ENCODE measurements around the gene TENM4. TPM values are rescaled to one million over a fixed set of nuclear protein-coding genes. Genes with fewer than 3 reads are reported as not detected.
A peak's percentile ranks its signal among the peaks of the same experiment; 100 is the strongest.

Gene TENM4
- total RNA-seq, 1 donor from 2014 or later, result 2.9 TPM

GRCh38 chr11:78722786-78723185 lies 718.0 kb downstream of the TENM4 start:
- DNase-seq, result no peak

DNA sequence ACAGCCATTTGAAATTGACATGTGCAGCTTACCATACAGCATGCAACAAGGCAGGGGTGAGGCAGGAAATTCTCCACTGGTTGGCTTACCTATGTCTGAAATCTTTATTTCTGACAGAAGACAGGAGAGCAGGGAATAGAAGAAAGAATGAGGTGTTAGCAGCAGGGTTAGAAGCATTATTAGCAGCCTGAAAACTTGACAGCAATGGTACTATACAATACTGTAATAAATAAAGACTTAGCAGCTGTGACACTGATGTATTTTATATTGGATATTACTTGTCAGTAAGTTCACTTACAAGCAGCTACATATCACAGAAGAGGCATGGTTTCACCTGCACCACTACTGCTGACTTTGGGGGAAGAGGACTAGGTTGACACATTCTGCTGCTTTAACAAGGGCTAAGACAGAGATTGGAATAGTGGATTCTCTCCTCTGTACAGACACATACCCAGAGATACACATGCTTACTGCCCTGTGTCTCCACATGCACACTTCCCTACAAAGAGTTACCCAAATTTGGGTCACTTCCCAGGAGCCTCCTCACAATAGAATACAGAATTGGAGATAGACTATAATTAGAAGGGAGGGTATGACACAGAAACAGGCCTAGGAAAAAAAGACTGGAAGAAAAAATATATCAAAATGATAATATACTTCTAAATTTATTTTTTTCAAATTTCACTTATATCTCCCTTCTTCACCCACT lies 720.4 kb downstream of the TENM4 start:
- no peak for DNase-seq

DNA sequence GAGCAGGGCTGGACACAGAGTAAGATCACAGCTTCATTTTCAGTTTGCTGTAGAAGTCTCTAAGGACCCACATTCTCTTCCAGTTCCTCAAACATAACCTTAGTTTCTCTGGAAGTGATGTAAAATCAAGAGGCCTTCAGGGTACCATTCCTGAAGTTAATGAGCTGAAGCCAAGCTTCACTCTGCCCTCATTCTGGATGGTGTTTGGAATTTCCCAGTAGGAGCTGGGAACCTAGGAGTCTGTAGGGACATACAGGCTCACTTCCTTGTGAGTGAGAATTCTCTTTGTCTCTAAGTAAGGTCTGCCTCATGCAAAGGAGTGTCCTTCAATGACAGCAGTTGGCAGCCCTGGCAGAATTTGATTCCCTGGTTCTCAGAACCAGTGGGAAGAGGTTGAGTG lies 723.8 kb downstream of the TENM4 start:
- no peak for DNase-seq

- DNase-seq, result peak; percentile 54
These were observed 725.1 kb downstream of the TENM4 start for GRCh38 chr11:78715639-78716311.

DNA sequence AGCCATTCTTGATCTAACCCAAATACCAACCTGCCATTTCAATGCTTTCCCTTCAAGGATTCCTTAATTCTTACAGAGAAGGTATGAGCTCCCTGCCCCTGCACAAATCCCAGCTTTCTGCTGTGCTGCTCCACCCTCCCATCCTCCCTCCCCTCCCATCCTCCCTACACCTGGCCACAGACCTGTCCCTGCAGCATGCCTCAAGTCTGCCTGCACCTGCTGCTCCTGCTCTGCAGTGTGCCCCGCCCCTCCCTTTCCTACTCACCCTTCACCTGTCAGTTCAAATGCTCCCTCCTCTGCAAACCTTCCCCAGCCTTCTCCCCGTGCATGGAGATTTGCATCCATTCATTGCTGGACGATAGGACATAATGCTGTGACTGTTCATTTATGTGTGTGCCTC lies 726.3 kb downstream of the TENM4 start:
- no peak for DNase-seq

DNA sequence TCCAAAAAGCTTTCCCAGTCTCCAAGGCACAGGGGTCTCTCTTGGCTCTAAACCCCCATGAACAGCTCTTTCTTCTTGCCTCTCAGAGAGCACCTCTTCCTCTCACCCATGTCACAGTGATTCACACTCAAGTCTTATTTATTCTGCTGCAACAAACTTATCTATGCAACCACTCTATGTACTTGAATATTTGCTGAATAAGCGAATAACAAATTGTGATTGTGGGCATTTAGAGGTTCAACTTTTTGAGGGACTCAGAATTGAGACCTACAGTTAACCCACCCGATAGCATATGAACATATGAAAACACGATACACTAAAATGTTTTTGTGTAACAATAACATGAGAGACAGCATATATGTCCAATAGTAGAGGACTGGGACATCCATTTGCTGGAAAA lies 729.1 kb downstream of the TENM4 start:
- no peak for DNase-seq

GRCh38 chr11:78710417-78710816 lies 730.4 kb downstream of the TENM4 start:
- no peak for DNase-seq

DNA sequence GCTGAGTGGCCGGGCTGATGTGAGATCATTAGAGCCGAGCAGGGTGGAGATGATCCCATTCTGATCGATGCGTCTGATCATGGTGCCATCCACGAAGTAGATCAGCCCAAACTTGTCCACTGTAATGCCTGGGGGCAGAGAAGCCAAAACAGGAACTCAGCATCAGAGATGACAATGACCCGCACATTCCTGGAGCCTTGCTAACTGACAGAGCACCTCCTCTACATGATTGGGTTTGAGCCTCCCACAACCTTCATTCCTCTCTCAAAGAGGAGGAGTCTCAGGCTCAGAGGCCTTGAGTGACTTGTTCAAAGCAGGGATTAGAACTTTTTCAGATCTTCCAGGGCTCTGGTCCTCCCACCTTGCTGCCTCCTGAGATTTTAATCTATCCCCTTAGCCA lies 732.4 kb downstream of the TENM4 start:
- no peak for DNase-seq

DNA sequence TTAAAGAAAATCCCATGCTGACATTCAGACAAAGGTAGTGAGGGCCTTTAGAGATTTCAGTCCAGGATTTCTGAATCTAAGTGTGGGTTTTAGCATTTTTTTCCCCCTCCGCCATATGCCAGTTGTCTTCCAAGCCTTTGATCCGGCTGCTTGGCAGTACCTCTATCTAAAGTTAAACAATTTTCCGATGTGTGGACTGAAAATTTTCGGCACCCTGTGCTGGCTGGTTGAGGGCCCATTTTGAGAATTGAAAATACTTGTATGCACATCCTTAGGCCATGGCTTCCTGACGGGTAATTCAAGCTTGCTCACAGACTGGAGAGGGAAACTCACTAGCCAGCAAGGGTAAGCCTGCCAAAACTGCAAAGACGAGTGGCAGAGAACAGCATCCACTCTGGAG lies 734.3 kb downstream of the TENM4 start:
- no peak for DNase-seq

GRCh38 chr11:78704811-78705210 lies 736.0 kb downstream of the TENM4 start:
- DNase-seq, result no peak

- DNase-seq, result no peak
These were observed 741.2 kb downstream of the TENM4 start for GRCh38 chr11:78699609-78700135.

- no peak for DNase-seq
These were observed 742.2 kb downstream of the TENM4 start for GRCh38 chr11:78698612-78699011.

DNA sequence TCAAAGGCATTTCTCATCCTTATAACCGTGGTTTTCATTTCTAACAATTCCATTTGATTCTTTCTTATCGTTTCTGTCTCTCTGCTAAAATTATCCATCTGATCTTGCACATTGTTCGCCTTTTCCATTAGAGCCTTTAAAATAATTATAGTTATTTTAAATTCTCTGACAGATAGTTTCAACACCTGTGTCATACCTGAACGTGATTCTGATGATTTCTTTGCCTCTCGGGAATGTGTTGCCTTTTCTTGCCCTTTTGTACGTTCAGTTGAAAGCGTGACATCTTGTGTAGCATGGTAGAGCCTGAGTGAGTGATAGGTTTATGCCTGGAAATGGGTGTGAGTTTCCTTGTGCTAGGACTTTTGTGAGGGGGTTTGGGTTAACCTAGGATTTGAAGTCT lies 744.7 kb downstream of the TENM4 start:
- DNase-seq, result no peak

DNA sequence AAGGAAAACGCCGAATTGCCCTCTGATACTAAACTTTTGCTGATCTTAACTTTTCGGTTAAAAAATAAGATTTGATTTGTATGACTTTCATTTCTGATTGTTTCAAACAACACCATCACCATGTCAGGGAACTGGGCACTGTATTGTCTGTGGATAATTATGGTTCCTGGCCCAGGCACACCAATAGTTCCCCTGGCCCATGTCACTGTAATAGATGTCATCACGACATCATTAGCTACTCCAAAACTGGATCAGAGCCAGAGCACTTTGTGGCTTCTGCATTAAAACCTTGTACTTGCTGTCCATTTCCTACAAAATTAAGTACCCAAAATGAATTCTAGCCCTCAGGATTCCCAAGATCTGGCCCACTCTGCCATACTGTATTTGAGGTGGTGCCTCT lies 746.7 kb downstream of the TENM4 start:
- no peak for DNase-seq

GRCh38 chr11:78691215-78691614 lies 749.6 kb downstream of the TENM4 start:
- DNase-seq, result no peak

GRCh38 chr11:78690352-78690987 lies 750.4 kb downstream of the TENM4 start:
- DNase-seq, result no peak

DNA sequence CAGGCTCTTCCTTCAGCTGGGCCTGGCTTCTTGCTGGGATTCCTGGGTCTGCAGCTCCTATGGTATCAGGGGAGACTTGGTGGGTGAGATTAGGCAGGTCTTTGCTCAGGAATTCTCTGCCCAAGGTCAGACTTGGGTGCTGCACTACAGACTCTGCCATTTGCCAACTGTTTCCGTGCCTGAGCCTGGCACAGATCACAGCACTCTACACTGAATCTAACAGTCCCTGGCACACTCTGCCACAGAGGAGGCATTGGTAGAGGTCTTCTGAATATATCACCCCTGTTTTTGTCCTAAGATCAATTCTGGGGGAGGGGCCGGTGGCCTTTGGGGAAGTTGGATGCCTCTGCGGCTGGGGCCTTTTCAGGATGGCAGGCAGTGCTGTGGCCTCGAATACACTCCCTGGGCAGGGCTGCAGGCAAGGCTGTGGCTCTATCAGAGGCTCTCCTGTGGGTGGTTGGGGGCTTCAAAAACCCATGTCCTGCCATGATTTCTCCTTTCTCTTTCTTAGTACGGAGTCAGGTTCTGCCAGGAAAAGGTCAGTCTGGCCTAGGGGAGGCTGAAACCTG lies 751.2 kb downstream of the TENM4 start:
- no peak for DNase-seq

DNA sequence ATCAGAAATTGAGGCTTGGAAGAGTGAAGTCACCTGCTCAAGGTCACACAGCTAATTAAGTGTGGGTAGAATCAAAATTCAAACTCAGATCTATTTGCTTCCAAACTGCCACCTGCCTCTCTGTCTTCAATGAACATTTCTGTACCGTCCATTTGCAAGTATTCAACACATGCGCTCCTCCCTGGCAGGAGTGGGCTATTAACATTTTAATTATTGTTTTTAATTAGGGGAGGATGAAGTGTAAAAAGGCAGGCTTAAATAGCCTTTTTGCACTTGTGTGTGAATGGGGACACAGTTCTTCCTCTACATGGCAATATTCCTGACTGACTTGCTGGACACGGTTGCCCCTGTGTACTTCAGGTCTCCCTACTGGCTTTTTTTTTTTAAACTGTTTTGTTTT lies 751.7 kb downstream of the TENM4 start:
- DNase-seq, result no peak

DNA sequence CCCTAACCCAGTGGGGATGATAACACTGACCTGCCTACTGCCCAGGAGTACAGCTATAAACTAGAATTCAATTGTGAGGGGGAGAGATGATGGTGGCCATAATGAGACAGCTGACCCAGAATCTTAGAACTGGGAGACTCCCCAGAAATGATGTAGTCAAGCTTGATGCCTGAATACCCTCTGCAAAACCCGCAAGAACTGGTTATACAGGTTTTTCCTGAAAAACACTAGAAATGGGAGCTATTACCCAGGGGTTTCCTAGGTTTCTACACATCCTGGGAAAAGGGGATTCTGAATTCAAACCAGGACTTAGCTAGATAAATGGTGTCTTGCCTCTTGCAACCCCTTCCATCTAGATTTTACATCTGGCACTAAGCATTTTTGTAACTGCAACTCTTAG lies 752.4 kb downstream of the TENM4 start:
- no peak for DNase-seq

DNA sequence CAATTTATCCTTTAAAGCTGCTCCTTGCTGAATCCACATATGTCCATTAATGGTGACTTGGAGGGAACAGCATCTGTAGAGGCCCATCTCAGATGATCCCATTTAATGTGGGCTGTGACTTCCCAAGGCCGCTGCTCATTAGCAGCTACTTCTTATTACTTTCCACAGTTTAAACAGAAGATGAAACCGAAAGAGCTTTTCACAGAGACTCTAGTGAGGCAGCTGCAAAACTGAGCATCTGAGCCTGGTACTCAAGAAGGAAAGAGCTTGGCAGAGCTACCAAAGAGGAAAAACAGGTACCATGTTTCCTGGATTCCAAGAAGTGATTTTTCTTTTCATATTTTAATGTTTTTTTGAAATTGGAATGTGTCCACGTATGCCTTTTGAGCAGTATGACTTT lies 755.7 kb downstream of the TENM4 start:
- no peak for DNase-seq

GRCh38 chr11:78684377-78684776 lies 756.5 kb downstream of the TENM4 start:
- DNase-seq, result no peak

DNA sequence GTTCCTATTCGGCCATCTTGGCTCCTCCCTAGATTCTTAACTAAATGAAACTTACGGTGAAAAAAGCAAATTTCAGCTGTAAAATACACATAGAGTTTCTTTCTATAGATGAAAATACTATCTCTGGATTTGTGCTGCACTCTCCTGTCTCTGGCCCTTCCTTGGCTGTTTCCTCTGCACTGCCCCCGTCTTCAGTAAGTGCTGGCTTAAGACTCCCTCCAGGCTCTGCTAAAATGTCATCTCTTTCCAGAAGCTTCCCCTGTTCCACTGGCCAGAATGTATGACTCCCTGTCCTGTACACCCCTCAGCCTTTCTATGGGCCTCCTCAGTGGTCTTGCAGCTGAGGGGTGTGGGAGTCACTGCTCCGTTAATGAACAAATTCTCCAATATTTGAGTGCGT lies 757.1 kb downstream of the TENM4 start:
- no peak for DNase-seq

DNA sequence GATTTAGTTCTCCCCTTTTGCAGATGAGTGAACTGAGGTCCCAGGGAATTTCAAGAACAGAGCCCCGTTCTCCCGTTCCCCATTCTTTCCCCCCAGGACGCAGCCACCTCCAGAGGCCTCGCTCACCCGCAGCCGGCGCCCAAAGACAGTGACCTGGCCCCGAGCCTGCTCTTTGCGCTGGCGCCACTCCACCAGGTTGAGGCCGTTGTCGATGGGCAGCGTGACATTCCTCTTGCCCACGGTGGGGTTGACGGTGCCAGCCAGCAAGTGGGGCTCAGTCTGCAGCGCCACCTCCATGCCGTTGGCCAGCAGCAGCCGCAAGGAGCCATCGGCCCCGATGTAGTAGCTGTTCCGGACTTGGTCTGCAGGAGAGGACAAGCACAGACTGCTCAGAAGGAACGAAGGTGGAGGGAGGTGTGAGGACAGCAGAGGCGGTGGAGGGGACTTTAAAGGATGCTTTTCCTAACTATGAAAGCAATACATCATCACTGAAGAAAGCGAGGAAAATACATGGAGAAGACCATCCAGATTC lies 764.7 kb downstream of the TENM4 start:
- DNase-seq, result no peak

All from dermis blood vessel endothelial cell (primary cell).